Forelimb muscle (tissue), 1 donor: Measurements from ENCODE around the gene MTHFD2L. TPM values are rescaled to one million over a fixed set of nuclear protein-coding genes. Genes with fewer than 3 reads are reported as not detected.
A peak's percentile ranks its signal among the peaks of the same experiment; 100 is the strongest.
"Not testable (repeated sequence)": the region's sequence is repeated elsewhere in the genome, so short reads cannot be mapped to it uniquely, and the experiment has no call there.

Experiments used
- DNase-seq: peaks from one replicate; pipeline ENCODE4 v3.0.0-alpha.2; 2013; ENCODE audit warnings: low read depth
- polyA plus RNA-seq: library from polyadenylated mRNA; unstranded; fragments of 120-200 nt; gene quantifications from one replicate; pipeline ENCODE4 v1.2.1, GENCODE V29; 2013; ENCODE audit not compliant: insufficient read length

MTHFD2L gene
- polyA plus RNA-seq = 14.3 TPM

DNA sequence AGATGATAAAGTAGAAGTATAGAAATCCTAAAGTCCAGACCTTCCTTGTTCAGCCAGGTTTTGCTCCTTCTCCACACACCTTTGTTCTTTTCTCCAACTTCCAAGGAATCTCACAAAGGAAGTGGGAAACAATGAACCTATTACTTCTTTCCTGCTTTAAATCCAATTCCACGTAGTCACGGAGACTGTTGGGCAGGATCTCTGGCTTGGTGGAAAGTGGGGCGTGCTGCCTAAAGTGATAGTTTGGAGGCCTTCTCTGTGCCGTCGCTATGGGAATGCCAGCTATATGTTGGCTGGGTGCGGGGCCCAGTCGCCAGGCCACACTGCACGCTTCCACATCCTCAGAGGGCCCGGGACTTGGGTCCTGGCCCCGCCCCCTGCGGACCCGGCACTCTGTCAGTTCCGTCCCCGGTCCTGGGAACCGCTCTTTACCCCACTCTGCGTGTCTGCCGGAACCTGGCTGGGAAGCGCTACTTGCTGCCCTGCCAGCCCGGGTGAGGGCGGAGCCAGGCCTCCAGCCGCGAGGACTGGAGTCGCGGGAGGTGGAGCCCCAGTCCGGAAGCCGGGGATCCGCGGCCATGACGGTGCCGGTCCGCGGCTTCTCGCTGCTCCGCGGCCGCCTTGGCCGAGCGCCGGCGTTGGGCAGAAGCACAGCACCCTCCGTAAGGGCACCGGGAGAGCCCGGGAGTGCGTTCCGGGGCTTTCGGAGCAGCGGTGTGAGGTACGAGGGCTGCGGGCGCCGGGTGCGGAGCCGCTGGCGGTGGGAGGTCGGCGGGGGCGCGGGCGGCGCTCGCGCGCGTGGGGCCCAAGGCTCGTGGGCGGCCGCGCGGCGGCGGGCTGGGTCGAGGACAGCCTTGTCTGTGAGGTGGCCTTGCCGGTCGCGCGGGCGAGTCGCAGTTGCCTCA lies at the start of gene MTHFD2L:
TSS of gene MTHFD2L (plus strand) at position 558 of the 905 bp plus-strand sequence. CDS start at position 579, 21 bp downstream.
- peak; percentile 65 for DNase-seq

DNA sequence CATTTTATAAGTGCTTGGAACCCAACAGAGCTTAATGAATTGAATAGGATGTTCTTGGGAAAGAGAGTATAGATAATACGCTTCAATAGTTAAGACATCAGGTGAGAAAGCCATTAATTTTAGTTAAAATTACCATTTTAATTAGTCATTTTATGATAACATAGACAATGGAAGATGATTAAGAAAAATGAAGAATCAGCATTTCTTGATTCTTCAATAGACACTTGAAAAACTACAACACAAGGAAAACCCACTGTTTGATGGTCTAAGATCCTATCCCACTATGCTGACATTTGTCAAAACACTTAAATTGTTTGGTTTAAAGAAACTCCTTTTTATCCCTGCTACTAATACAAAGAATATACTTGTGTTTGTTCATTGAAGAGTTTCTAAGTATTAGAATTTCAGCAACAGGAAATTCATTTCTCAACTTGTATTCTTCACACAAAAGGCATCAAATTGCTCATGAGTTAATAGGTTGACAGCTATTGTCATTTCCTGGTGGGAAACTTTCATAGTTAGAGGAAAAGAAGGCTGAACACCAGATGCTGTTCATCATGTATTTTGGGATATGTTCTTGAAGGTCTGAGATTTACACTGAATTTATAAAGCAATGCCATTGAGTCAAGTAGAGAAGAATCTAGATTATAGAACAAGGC lies 49.3 kb upstream of the MTHFD2L start:
- no peak for DNase-seq

DNA sequence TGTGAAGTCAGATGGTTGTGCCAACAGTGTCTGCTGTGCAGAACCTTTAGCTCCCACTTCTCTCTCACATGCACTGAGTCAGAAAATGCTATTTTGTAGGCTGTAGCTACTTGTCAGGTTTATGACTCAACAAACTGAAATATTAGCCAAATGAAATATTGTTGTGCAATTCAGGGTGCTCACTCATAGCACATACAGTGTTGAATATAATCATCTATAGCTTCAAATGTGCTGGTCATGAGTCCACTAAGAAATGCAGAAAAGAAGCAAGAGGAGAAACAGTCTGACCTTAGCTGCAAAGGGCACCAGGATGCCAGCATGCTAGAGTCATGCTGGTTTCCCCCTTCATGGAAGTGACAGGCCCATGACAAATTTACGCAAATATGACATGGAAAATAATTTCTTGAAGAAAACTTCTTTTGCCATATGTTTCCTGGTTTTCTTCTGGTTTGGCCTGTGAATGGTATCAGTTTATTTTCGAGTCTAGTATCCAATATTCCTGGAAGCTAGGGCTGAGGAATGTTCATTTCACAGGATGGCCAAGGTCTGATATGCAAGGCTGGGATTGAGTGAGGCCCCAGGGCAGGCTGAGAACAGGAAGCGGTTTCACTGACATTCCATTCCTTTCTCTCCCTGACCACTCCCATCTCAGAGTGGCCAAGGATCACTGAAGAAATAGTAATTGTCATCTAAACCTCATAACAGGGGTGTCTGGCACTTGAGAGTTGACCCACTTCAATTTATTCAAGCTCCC lies 48.6 kb upstream of the MTHFD2L start:
- no peak for DNase-seq

DNA sequence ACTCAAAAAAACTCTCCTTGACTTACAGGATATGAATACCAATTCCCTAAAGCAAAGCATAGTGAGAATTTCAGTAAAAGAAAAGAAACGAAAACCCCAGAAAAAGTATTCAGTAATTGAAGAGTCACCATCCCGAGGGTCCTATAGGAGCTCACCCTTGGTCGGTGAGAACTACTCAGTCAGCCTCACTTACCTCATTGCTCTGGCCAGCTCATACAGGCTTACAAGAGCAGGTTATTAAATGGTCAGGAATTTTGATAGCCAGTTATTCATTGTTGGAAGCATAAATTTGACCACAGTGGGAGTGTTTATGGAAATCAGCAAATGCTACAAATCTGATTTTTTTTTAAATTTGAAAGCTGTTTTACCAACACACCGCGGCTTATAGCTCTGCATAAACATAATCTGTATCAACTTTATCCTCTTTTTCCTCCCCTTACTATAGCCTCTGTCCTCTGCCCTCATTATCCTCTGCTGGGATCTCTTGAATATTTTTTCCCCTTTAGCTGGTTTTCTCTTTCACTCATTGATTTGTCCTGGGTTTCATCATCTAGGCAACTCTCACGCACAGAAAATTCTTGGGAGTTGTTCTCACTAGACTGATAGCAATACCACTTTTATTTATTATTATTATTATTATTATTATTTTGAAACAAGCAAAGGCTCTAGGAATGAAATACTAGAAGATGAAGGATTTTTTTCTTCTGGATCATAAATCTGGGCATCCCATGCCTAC lies 47.9 kb upstream of the MTHFD2L start:
- no peak for DNase-seq

DNA sequence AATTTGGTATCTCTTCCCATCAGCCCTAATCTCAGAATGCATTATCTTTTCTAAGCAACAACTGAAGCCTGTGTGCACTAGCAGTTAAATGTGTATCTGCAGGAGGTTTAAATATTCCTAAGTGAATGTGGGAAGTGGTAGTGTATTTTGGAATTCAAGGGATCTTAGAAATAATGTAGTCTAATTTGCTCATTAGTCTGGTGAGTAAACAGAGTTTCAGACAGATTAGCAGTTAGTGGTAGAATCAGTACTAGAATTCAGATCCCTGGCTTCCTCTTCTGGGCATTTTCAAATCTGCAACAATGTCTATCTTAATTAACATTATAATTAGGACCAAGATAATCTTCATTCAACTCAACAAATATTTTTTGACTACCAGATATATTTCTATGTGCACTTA lies 47.2 kb upstream of the MTHFD2L start:
- no peak for DNase-seq

DNA sequence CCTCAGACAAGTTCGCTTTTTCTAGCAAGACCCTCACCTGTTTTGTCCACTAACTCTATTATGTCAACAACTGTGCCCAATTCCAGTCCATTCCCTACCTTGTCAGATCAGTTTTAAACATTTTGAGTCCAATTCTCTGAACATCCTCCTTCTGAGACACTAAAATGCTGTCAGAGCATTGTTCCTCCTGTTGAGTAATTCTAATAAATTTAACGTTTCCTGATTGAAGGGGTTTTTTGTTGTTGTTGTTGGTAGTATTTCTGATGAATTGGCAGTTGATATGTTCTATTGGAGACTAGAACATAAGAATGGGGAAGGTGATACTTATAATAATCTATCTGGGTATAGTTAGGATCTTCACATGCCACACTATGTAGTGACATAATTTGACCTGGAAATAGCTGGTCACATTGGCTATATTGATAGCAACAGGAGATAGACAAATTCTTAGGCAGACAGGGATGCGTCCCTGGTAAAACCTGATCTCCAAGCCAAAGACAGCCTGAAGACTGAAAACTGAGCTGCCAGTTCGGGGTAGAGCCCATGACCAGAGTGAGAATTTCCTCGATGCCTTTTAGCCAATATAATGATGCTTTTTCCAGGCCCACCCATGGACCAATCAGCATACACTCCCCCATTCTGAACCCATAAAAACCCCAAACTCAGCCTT lies 46.5 kb upstream of the MTHFD2L start:
- DNase-seq = no peak

DNA sequence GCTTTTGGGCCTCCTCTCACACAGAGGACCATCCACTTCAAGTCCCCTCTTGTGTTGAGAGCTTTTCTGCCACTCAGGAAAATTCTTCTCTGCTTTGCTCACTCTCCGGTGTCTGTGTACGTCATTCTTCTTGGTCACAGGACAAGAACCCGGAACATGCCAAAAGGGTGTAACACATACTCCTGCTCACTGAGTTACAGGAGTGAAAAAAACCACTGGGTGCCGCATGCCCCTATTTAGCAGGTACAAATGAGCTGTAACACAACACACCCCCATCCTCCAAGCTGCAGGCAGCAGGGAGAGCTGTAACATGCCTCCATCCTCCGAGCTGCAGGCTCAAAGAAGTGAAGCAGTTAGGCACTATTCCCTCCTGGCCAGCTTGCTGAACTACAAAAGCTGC lies 45.9 kb upstream of the MTHFD2L start:
- no peak for DNase-seq

DNA sequence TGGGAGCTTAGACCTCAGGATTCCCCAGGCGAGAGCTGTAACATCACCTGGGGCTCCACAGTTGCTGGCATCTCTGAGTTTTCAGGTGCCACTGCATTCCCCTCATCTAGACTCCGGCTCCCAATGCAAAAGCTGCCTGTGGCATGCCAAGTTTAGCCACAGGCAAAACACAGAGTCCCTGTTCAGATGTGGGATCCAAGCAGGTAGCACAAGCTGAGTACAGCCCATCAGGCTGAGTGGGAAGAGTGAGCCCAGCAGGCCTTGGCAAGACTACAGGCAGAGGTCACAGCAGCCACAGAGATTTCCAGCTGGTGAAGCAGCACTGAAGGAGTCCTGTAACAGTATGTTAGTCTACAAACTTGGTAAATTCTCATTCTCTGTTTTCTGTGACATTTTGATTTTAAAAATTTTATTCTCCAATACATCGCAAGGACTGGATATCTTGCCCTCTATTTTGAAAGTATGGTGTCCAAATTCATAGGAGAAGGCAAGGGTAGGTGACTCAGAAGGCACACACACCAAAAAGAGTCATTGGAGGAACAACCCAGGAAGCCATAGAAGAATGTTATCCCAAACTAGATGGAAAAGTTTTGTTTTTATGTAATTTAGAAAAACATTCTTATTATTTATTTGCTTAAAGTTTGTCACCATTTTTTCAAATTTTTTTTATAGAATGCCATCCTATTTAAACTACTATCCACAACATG lies 45.4 kb upstream of the MTHFD2L start:
- DNase-seq = no peak

DNA sequence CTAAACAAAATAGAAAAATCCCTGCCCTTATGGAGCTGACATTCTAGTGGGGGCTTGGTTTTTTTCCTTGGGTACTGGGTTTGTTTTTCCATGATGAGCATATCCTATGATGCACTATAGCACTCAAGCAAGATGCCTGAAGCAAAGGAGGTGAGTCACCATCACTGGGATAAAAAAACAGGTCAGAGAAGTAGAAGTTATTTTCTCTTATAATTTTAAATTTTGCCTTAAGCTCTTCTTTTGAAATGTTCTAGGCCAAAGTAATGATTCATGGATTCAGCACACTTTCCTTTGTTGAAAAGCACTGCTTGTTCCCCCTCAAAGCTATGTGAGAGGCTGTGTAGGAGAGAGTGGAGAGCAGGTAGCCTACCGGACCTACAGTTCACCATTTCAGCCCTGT lies 43.7 kb upstream of the MTHFD2L start:
- DNase-seq = no peak

DNA sequence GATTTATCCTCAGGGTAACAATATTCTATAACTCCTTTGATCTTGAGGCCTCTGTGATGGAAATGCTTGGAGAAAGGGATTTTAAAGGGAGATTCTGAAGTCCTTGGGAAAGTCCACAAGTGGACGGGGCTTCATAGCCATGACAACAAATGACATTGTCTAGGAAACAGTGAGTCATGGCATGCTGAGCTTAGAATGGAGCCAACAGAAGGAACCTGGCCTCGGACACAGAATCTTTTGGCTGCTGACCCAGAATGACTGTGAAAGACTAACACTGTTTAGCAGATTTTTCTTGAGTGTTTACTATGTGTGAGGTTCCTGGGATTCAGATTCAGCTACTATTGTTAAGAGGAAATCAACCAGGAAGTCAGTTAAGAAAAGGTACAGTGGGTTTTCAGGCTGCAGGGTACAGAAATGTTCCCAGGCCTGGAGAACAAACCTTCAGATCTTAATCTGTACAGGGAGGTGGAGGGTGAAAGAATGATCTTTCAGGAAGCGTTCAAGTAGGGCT lies 40.8 kb upstream of the MTHFD2L start:
- peak; percentile 95 for DNase-seq

DNA sequence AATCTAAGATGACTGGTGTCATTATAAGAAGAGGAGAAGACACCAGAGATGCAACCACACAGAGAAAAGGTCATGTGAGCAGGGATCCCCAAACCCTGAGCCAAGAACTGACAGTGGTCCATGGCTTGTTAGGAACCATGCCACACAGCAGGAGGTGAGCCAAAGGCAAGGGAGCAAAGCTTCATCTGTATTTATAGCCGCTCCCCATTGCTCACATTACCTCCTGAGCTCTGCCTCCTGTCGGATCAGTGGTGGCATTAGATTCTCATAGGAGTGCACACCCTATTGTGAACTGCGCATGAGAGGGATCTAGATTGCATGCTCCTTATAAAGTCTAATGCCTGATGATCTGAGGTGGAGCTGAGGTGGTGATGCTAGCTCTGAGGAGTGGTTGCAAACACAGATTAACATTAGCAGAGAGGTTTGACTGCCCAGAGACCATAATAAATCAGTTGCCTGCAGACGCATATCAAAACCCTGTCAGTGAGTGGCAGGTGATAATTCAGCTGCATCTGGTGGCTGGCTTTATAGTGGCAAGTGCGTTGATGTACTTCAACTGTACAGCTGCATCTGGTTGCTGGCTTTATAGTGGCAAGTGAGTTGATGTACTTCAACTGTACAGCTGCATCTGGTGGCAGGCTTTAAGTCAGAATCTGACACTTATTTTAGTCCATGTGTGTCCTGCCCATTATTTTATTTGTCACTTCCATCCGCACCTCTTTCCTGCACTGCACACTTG lies 39.1 kb upstream of the MTHFD2L start:
- DNase-seq = no peak

DNA sequence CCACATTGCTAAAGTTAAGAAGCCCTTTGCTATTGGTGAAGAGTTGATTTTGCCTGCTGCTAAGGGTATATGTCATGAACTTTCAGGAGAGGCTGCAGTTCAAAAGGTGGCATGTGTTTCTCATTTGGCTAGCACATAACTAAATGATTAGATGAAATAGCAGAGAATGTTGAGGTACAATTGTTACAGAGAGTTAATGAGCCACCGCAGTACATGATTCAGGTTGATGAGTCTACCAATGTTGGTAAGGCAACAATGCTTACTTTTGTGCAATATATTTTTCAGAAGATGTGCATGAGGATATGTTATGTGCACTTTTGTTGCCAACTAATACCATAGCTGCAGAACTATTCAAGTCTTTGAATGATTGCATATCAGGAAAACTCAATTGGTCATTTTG lies 37.8 kb upstream of the MTHFD2L start:
- DNase-seq = no peak

DNA sequence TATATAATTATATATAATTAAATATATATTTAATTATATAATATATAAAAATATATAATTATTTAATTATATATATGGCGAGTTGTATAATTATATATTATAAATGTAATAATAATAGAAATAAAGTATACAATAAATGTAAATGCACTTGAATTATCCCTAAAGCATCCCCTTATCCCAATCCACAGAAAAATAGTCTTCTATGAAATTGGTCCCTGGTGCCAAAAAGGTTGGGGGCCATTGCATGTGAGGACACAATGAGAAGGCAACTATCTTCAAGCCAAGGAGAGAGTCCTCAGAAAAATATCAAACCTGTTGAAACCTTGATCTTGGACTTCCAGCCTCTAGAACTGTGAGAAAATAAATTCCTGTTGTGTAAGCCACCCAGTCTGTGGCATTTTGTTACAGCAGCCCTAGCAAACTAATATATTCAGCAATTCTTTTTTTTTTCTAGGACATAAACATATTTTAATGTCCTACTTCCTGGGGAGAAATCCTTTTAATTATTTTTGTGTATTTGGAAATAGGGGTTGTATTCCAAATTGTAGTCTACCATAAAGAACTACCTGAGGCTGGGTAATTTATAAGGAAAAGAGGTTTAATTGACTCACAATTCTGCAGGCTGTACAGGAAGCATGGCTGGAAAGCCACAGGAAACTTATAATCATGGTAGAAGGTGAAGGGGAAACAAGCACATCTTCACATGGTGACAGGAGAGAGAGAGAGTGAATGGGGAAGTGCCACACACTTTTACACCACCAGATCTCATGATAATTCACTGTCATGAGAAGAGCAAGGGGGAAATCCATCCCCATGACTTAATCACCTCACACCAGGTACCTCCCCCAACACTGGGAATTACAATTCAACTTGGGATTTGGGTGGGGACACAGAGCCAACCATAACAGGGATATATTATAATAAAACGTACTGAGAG lies 36.0 kb upstream of the MTHFD2L start:
- no peak for DNase-seq

DNA sequence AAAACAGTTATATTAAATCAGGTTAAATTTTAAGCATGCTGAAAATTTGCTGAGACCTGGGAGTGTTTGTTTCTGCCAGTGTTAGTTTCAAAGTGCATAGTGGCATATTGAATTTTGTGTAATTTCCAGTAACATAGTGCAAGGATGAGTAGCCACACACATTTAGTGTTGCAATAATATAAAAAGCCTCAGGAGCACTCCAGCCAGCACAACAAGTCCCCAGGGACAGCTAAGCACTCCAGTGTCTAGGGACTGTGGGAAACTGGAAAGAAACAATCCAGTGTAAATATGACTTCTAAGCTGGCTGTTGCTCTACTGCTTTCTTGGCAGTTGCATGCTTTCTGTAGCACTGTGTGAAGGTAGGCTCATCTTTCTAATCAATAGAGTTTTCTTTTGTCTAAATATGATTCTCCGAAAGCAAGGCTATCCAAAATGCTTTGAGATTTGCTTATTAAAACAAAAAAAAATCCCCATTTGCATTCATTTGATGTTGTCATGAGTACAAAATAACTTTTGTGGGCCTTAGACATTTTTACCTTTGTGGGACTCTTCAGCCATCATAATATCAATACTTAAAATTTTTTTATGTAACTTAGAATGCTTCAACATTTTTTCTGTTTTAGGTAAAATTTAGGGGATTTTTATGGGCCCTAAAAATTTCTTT lies 34.7 kb upstream of the MTHFD2L start:
- no peak for DNase-seq

DNA sequence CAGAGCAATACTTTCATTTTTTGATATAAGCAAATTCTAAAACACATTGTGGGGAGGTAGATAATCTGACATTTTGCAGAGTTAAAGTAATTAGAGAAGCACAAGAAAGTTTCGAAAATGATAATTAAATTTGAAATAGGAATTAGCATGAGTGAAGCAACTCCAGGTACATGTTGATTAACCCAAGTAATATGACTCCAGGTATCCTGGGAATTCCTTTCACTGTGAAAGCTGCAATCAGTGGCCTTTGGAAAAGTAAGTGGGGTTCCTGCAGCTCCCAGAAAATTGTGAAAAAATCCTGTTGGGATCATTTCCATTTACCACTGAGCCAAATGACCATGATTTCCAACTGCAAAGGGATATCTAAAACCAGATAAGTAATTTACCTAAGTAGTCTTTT lies 32.9 kb upstream of the MTHFD2L start:
- no peak for DNase-seq

DNA sequence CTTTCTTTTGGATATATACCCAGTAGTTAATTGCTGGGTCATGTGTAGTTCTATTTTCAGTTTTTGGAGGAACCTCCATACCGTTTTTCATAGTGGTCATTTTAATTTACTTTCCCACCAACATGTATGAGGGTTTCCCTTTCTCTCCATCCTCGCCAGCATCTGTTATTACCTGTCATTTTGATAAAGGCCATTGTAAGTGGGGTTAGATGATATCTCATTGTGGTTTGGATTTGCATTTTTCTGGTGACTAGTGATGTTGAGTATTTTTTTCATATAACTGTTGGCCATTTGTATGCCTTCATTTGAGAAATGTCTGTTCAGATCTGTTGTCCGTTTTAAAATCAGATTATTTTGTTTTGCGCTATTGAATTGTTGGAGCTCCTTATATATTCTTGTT lies 30.2 kb upstream of the MTHFD2L start:
- DNase-seq = no peak

DNA sequence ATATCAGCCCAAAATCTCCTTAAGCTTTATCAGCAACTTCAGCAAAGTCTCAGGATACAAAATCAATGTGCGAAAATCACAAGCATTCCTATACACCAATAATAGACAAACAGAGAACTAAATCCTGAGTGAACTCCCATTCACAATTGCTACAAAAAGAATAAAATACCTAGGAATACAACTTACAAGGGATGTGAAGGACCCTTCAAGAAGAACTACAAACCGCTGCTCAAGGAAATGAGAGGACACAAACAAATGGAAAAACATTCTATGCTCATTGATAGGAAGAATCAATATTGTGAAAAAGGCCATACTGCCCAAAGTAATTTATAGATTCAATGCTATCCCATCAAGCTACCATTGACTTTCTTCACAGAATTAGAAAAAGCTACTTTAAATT lies 27.1 kb upstream of the MTHFD2L start:
- not testable (repeated sequence) for DNase-seq

DNA sequence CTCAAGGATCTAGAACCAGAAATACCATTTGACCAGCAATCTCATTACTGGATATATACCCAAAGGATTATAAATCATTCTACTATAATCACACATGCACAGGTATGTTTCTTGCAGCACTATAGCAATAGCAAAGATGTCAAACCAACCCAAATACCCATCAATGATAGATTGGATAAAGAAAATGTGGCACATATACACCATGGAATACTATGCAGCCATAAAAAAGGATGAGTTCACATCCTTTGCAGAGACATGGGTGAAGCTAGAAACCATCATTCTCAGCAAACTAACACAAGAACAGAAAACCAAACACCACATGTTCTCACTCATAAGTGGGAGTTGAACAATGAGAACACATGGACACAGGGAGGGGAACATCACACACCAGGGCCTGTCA lies 25.7 kb upstream of the MTHFD2L start:
- not testable (repeated sequence) for DNase-seq
